GOT3 (cell line): ENCODE measurements around the gene PTPRD.

ENCODE experiments used
- DNase-seq: peaks from one replicate; lab custom pipeline; 2025; ENCODE audit warnings: mixed read lengths; lab: John Stamatoyannopoulos, UW

The PTPRD gene

GRCh38 chr9:10173561-10173960 lies 439.2 kb downstream of the PTPRD start:
- DNase-seq: no peak

DNA sequence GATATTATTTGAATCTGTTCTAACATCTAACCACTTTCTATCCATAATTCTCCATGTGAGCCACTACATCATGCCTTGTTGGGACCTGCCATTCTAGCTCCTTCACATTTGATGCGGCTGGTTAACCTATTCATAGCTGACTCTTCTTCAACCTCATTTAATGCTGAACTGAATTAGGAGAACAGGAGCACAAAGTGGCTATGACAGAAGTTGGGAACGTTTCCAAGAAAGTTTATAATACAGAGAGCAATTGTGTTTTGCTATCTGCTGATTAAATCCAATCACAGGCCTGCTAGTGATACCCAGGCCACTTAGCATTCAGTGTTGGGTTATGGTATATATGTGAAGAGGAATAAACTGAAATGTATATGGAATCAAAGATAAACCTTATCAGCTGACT lies 440.3 kb downstream of the PTPRD start:
- DNase-seq: no peak

- DNase-seq: no peak
Measured at GRCh38 chr9:10168241-10168640, 444.6 kb downstream of the PTPRD start.

DNA sequence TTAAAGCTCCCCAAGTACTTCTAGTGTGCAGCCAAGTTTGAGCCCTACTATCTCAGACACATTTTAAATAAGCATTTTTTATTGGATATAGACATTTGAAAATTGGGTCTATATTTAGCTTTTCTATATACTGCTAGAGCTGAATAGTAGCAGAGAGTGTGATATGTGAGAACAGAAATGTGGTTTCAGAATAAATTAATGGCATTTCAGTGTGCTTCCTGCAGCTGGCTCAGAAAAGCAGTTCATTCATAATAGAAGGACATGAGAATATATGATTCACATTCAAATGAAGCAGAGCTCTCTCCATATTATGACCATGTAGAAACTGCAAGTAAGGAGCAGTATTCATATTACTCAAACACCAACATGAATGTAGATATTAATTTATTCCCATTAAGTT lies 464.0 kb downstream of the PTPRD start:
- no peak for DNase-seq

GRCh38 chr9:10146517-10147331 lies 466.1 kb downstream of the PTPRD start:
- DNase-seq: no peak

- no peak for DNase-seq
Measured at GRCh38 chr9:10144355-10144754, 468.4 kb downstream of the PTPRD start.

- no peak for DNase-seq
Measured at GRCh38 chr9:10135553-10135952, 477.2 kb downstream of the PTPRD start.

DNA sequence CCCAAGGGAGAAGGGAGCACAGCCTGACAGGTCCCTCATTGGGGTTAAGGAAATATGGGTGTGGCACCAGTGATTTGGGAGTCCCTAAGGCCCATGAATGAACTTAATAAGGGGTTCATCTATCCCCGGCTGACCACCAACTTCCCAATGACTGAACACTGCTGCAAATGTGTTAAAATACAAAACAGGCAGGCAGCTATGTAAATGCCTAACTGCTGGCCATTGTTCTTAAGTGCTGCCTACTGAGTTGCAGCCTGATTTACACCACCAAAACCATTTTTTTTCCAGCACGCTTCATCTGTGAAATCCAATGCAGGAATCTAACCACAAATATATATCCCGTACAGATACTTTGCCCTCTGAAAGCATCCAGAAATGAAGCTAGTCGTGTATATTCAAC lies 478.5 kb downstream of the PTPRD start:
- no peak for DNase-seq

- DNase-seq: no peak
Measured at GRCh38 chr9:10130061-10130675, 482.6 kb downstream of the PTPRD start.

DNA sequence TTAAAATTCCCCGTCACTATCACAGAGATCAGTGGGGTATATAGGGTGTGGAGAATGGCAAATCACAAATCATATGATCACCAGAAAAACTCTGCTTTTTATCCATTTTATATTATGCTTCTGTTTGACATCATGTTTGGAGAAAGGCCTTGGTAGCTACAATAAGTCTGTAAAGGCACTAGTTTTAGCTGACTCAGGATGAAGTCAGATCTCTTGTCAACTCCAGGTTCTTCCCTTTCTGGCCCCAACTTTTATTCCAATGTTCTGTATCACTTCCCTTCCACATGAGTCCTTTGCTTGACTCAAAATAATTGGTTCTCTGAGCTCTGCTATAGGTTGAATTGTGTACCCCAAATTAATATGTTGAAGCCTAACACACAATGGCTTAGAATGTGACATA lies 484.9 kb downstream of the PTPRD start:
- no peak for DNase-seq

DNA sequence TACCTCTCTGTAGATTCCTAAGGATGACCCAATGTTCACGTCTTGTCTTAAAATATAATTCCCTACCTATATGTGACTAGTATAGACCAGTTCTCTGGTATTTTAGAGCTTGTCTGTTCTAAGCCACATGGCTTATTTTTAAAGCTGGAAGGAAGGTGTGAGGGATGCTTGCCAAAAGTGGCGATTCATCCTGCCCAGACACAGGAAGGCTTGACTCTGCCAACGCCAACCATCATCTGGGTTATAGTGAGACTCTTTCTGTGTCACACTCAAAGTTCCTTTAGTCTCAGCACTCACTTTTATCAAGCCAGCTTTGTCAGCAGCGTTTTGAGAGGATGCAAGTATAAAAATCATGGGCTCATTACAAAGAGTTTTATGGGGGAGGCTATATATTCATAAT lies 500.0 kb downstream of the PTPRD start:
- no peak for DNase-seq

DNA sequence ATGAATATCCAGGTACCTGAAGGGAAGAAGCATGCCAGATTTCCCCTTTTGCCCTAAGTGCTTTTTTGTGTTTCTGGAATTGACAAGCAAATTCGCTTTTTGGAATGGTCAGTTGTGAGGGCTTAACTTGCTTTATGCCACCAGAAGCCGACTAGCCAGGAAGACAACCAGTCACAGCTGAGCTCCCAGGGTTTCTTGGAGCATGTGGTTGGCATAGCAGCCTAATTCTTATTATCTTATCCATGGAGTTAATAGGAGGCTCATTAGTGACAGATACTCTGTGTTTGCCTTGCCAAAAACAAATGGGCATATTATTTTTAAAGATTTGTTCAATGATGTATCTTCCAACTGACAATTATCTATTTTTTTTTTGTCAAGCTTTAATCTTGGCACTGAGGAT lies 500.7 kb downstream of the PTPRD start:
- no peak for DNase-seq

DNA sequence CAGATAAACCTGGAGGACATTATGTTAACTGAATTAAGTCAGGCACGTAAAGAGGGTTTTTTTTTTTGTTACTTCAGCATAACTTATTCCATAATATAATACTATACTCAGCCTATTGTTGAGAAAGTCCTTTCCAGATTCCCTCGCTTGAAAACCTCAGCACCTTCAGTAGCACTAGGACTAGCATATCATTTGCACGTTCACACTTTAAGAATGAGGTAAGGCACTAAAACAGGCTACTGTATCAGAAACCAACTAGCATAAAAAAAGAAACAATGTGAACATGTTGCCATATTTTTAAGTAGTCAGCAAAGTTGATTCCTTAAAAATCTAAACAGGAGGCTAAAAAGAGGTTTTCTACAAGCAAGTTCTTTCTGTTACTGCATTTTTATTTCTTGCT lies 504.0 kb downstream of the PTPRD start:
- DNase-seq: no peak

GRCh38 chr9:10104774-10105173 lies 508.0 kb downstream of the PTPRD start:
- DNase-seq: no peak

DNA sequence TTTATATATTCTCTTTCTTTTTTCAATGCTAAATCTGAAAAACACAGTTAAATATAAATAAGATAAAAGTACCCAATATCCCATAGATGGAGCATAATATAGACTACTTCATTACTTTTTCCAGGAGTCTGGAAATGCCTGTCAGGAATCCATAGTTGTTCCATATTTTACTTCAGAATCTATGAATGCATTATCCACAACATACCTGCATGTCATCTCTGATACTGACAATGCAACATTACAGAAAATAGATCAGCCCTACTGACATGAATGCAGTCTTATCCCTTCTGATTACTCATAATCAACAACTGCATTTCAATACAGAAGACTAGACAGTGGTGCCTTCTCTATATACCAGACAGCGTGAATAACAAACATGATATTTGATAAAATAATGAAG lies 517.6 kb downstream of the PTPRD start:
- DNase-seq: no peak

GRCh38 chr9:10094563-10094962 lies 518.2 kb downstream of the PTPRD start:
- no peak for DNase-seq

DNA sequence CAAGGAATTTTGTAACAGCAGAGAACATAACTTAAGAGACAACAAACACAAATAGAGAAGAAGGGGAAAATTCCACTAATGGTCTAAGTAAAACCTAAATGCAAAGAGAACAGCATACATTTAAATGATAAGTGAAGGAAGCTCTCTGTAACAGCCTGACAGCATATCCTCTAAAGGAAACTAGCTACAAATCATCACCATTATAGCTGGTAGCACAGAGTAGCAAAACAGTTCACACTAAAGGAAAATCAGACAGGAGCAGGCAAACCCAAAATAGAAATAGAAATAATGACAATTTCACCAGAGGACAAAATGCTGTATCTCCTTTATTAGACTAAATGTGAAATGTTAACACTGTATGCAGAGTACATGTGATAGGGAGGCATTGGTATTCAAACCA lies 532.8 kb downstream of the PTPRD start:
- no peak for DNase-seq

DNA sequence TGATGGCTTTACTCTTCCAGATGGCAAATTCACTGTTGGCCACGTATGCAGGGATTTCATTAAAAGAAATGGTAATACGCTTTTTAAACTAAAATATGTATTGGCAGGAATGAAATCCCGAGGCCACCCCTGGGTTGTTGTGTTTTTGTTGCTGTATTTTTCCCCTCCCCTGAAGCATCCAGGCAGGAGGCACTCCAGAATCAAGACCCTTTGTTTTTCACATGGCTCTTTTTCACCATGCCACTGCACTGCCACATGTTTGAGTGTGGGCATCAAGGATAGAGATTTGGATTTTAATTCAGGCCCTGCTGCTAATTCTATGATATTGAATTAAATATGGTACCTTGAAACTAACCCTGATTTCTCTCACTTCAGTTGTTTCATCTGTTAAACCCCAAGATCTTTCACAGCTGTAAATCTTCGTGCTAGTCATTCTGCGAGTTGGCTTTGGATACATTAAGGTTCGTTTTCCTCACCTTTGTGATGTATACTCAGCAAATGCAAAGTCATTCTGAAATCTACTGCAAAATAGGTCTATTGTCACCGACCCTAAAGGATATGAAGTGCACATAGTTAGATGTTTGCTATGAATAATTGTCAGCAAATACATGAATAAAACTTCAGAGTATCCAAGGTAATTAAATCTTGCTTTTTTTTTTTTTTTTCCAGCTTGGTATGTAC lies 533.4 kb downstream of the PTPRD start:
- DNase-seq: no peak

GRCh38 chr9:10071579-10071978 lies 541.2 kb downstream of the PTPRD start:
- DNase-seq: no peak

- DNase-seq: no peak
Measured at GRCh38 chr9:10062629-10063395, 550.0 kb downstream of the PTPRD start.

GRCh38 chr9:10059044-10059443 lies 553.8 kb downstream of the PTPRD start:
- DNase-seq: no peak

DNA sequence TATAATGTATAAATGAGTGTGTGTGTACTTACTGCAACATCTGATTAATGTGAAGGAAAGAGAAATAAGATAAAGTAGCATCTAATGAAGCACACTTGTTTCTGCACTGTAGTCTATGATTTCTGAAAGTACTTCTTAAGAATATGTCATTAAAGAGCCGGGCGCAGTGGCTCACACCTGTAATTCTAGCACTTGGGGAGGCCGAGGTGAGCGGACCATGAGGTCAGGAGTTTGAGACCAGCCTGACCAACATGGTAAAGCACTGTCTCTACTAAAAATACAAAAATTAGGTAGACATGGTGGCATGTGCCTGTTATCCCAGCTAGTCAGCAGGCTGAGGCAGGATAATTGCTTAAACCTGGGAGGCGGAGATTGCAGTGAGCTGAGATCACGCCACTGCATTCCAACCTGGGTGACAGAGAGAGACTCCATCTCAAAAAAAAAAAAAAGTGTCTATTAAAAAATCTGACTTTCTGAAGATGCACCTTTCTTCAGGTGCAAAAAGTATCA lies 556.9 kb downstream of the PTPRD start:
- DNase-seq: no peak
